Fibroblast of lung (primary cell): ENCODE data around the gene HIP1.

Experiments
- EZH2 ChIP-seq: IDR thresholded peaks from 2 replicates; pipeline ENCODE4 v1.5.1; 2012; ENCODE audit warnings: low read length, control low read depth, mild to moderate bottlenecking; ENCODE audit errors: missing control alignments
- TF ChIP-seq, protein P1 (sequence below), 2 donors: IDR thresholded peaks in 1 of 2; conservative IDR thresholded peaks in 1 of 2; 1 replicate in 1 of 2; 2 replicates in 1 of 2; pipeline ENCODE4 v1.5.1; 2011 to 2012; ENCODE audit warnings: low read length in 2 of 2, control low read depth in 1 of 2, inconsistent platforms in 1 of 2, low read depth in 1 of 2, mild to moderate bottlenecking in 1 of 2

DNA sequence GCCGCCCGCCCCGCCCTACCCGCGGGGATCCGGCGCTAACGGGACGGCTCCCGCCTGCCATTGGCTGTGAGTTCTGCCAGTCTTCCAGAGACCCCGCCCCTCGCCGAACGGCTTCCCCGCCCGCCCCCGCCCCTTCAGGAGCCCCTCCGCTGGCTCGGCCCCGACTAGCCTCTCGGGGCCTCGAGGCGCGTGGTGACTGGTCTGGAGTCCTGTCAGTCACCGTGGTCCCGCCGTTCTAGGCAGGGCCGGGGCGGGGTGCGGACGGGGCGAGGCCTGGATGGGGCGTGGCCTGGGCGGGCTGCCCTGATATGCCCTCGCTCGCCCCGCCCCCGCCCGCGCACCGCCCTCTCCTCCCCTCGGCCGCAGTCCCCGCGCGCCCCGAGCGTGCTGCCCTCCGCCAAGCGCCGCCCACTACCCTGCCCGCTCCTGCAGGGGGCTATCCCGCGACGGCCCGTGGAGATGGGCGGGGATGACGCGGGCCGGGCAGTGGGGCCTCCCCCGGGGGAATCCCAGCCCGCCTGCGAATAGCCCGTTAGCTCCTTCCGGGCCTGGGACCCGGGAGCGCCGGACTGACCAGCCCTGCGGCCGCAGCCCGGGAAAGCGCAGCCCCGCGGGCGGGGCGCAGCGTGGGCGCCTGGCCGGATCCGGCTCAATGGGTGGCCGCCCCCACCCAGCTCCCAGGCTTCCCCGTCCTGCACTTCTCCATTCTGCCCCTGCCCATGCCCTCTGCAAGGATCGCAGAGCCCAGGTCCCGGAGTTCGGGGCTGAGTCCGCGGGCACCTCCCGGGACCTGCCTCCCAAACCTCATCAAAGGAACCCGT is 444 bp upstream of the HIP1 start:
- TF ChIP-seq, protein P1, sequence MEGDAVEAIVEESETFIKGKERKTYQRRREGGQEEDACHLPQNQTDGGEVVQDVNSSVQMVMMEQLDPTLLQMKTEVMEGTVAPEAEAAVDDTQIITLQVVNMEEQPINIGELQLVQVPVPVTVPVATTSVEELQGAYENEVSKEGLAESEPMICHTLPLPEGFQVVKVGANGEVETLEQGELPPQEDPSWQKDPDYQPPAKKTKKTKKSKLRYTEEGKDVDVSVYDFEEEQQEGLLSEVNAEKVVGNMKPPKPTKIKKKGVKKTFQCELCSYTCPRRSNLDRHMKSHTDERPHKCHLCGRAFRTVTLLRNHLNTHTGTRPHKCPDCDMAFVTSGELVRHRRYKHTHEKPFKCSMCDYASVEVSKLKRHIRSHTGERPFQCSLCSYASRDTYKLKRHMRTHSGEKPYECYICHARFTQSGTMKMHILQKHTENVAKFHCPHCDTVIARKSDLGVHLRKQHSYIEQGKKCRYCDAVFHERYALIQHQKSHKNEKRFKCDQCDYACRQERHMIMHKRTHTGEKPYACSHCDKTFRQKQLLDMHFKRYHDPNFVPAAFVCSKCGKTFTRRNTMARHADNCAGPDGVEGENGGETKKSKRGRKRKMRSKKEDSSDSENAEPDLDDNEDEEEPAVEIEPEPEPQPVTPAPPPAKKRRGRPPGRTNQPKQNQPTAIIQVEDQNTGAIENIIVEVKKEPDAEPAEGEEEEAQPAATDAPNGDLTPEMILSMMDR (conservative IDR thresholded peaks at IDR 0.05 in 1 of 2, IDR thresholded peaks at IDR 0.05 in 1 of 2; ENCODE audit: low read depth in 1 of 2, low read length in 2 of 2), result no peak
- no peak for TF ChIP-seq EZH2
